ENCODE results near the gene RFTN2. TPM values are rescaled to one million over a fixed set of nuclear protein-coding genes. Genes with fewer than 3 reads are reported as not detected.

RFTN2 gene
- total RNA-seq, 1 donor from 2014 or later: 4.8 TPM

DNA sequence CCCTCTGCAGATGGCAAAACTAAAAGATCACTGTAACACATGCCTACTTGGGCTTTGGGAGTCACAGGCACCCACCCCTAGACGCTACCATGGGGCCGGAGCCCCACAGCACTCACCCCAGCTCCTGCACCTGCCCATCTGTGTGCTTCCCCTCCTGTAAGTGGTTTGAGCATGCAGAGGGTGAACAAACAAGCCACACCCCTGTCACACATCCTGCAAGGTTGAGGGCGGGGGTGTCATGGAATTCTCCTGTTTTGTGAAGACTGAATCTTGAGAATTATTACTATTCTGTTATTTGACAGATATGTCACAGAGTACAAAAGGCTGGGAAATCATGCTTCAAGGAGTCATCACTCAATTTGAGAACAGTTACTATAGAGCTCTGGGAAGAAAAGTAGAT is 60.9 kb downstream of the RFTN2 start:
- intact Hi-C loops (cut with DNase I): no loop called here
- H3K27ac ChIP-seq: no peak overlapping the region
- H3K4me1 ChIP-seq: no peaks in the 10 kb centered on the region
- no peak for DNase-seq (ENCODE audit: low spot score in 2 of 2)
- TF ChIP-seq, protein P1, sequence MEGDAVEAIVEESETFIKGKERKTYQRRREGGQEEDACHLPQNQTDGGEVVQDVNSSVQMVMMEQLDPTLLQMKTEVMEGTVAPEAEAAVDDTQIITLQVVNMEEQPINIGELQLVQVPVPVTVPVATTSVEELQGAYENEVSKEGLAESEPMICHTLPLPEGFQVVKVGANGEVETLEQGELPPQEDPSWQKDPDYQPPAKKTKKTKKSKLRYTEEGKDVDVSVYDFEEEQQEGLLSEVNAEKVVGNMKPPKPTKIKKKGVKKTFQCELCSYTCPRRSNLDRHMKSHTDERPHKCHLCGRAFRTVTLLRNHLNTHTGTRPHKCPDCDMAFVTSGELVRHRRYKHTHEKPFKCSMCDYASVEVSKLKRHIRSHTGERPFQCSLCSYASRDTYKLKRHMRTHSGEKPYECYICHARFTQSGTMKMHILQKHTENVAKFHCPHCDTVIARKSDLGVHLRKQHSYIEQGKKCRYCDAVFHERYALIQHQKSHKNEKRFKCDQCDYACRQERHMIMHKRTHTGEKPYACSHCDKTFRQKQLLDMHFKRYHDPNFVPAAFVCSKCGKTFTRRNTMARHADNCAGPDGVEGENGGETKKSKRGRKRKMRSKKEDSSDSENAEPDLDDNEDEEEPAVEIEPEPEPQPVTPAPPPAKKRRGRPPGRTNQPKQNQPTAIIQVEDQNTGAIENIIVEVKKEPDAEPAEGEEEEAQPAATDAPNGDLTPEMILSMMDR (IDR thresholded peaks at IDR 0.05): no peak
- H3K9me3 ChIP-seq: no peaks in the 10 kb centered on the region
- H3K27me3 ChIP-seq: no peaks in the 10 kb centered on the region
- peaks cover 12 to 34% of the 10 kb centered on the region in 2 donors for H3K36me3 ChIP-seq
- H3K4me3 ChIP-seq: no peak overlapping the region

DNA sequence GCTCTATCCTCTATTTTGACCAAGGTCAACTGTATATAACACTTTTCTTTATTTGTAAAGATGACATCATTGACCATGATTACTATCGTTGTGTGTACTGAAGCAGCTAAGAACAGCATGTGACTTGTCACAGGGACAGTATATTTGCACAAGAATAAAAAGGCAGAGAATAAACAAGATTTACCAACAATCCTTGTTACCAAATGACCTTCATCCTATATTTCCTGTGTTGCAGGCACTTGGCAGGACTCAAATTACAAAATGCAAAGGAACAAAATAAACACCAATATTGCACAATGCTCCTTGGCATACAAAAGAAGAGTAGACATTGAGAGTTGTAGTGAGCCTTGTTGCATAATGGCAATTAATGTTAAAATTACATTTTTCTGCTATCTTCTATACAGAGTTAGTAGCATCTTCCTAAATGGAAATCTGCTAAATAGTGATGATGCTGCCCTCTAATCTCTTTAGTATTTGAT is 61.8 kb downstream of the RFTN2 start:
- H3K4me3 ChIP-seq: no peak overlapping the region

DNA sequence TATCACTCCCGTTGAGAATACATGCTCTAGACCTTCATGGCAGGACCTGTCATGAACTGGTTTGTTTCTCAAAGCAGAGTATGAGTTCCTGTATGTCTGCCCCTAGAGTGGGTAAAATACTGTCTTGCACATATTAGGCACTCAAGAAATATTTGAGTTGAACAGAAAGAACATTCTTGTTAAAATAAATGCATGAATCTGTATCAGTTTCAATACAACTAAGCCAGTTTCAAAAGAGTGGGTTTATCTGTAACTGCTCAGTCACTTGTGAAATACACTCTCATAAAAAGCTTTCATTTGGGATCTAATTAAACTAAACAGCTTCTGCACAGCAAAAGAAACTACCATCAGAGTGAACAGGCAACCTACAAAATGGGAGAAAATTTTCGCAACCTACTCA is 69.2 kb downstream of the RFTN2 start:
- TF ChIP-seq, protein P1 (IDR thresholded peaks at IDR 0.05): no peak
- Histone ChIP-seq H3K36me3 (no peaks in the 10 kb centered on the region), H3K27me3 (no peaks in the 10 kb centered on the region), H3K4me1 (no peaks in the 10 kb centered on the region), H3K27ac (no peak overlapping the region), H3K4me3 (no peak overlapping the region), H3K9me3 (no peaks in the 10 kb centered on the region)
- DNase-seq (ENCODE audit: low spot score in 2 of 2): no peak
- intact Hi-C loops (cut with DNase I): no loop called here

More for the DNA sequence above, 61.8 kb downstream of the RFTN2 start:
- Histone ChIP-seq H3K4me1 (no peaks in the 10 kb centered on the region), H3K36me3 (peaks cover 12 to 34% of the 10 kb centered on the region in 2 donors), H3K27ac (no peak overlapping the region), H3K27me3 (no peaks in the 10 kb centered on the region), H3K9me3 (no peaks in the 10 kb centered on the region)
- intact Hi-C loops (cut with DNase I): no loop called here
- no peak for DNase-seq (ENCODE audit: low spot score in 2 of 2)
- TF ChIP-seq, protein P1 (IDR thresholded peaks at IDR 0.05): no peak

DNA sequence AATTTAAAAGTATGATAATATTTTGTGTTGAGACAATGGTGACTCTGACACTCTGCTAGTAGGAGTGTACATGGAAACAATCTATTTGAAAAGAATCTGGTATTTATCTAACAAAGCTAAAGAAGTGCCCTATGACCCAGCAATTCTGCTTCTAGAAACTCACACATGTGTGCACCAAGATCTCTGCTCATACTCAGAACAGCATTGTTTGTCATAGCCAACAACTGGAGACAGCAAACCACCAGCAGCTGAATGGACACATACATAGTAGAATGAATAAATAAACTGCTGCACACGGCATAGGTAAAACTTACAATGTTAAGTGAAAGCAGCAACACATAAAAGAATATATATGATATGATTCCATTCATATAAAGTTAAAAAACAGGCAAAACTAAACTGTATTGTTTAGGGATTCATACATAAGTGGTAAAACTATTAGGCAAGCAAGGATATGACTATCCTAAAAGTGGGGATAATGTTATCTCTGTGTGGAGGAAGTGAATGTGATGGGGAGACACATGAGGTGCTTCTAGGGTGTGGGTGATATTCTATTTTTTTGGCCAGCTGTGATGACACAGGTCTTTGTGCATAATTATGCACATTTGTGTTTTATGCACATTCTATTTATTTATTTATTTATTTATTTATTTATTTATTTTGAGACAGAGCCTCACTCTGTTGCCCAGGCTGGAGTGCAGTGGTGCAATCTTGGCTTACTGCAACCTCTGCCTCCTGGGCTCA is 71.1 kb downstream of the RFTN2 start:
- no peak overlapping the region for H3K27ac ChIP-seq
- intact Hi-C loops (cut with DNase I): no loop called here
- H3K27me3 ChIP-seq: no peaks in the 10 kb centered on the region
- no peaks in the 10 kb centered on the region for H3K36me3 ChIP-seq
- H3K4me3 ChIP-seq: no peak overlapping the region
- no peak for DNase-seq (ENCODE audit: low spot score in 2 of 2)
- TF ChIP-seq, protein P1 (IDR thresholded peaks at IDR 0.05): no peak
- H3K9me3 ChIP-seq: no peaks in the 10 kb centered on the region
- no peaks in the 10 kb centered on the region for H3K4me1 ChIP-seq

DNA sequence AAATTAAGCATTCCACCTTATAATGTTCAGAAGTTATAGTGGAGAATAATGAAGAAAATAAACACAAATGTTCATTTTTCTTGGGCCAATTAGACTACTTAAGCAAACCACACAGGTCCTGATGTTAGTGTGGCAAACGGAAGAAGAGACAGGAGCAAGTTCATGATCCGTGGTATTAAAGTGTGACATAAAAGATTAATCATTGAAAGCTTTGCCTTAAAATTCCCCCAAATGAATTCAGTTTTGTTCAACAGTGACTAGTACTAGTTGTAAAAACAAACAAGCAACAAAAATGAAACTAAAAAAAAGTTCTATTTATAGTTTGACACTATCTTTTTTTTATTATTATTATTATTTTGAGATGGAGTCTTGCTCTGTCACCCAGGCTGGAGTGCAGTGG is 73.7 kb downstream of the RFTN2 start:
- intact Hi-C loops (cut with DNase I): no loop called here
- no peaks in the 10 kb centered on the region for H3K4me1 ChIP-seq

More for the DNA sequence above, 73.7 kb downstream of the RFTN2 start:
- Histone ChIP-seq H3K4me3 (no peak overlapping the region), H3K27ac (no peak overlapping the region), H3K36me3 (no peaks in the 10 kb centered on the region), H3K27me3 (no peaks in the 10 kb centered on the region), H3K9me3 (no peaks in the 10 kb centered on the region)
- DNase-seq (ENCODE audit: low spot score in 2 of 2): no peak
- TF ChIP-seq, protein P1 (IDR thresholded peaks at IDR 0.05): no peak

Measured in ascending aorta (tissue), 2 donors.